GM18909 (cell line): ENCODE results near the gene NFU1.

Source experiments
- ATAC-seq: cut with Tn5 transposase; IDR thresholded peaks from one replicate; pipeline ENCODE4 v1.9.1; 2021; ENCODE audit warnings: mild to moderate bottlenecking; ENCODE audit not compliant: unreplicated experiment, poor library complexity

Gene NFU1

DNA sequence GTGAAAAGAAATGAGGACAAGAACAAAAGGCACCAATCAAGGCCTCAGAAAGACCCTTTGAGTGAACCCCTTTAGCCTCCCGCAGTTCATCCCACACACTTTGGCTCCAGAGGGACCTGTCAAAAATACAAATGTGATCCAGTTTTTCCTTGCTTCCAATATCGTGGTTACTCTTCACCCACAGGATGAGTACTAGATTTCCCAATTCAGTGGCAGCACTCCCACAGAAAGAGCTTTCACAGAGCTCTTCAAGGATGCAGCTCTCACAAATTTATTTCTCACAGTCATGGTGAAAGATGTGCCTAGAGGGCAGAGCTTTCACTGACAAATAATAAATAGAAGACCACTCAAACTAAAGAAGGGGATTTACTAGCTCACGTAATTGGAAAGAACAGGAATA is 47.2 kb downstream of the NFU1 start:
- ATAC-seq = no peak

DNA sequence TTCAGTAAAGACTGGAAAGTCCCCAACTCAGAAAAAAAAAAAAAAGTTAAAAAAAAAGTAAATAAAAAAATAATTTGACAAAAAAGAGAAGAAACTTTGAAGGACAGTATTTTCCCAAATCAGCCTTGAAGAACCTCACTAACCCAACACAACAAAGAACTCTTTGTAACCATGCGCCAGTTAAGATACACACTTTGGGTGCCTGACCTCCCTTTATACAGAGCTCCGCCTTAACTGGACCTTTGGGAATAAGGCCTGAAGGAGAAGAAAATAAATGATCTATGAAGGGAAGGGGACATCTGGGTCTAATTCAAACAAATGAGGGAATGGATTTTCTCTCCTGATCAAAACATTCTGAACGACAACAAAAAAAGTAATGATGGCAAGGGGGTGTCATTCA is 48.0 kb downstream of the NFU1 start:
- no peak for ATAC-seq

DNA sequence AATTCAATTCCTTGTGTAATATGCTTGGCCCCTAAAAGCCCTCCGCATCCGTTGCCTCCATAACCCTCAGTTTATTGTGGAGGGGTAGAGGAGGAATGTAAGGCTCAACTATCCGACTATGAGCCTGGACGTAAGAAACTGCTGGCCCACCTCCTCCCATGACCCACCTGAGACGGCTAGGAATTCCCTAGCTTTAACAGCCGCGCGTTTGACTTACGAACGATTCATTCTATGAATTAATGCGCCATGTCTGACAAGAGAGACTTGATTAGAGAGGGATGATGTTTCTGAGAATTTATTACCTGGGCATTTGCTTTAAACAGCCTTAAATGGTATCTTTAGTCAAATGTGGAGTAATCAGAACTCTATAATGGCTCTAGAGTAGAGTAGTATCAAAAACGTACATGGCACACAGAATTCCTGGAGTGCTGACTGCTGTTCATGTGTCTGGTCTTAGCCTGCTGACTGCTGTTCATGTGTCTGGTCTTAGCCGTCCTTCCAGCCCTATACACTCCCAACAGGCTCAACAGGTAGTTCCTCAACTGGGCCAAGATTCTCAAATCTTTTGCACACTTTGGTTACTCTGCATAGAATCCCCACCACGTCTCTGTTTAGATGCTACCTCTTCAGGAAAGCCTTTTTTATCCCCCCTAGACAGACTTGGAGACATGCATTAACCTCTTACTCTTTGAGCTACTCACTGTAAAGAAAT is 49.3 kb downstream of the NFU1 start:
- no peak for ATAC-seq

DNA sequence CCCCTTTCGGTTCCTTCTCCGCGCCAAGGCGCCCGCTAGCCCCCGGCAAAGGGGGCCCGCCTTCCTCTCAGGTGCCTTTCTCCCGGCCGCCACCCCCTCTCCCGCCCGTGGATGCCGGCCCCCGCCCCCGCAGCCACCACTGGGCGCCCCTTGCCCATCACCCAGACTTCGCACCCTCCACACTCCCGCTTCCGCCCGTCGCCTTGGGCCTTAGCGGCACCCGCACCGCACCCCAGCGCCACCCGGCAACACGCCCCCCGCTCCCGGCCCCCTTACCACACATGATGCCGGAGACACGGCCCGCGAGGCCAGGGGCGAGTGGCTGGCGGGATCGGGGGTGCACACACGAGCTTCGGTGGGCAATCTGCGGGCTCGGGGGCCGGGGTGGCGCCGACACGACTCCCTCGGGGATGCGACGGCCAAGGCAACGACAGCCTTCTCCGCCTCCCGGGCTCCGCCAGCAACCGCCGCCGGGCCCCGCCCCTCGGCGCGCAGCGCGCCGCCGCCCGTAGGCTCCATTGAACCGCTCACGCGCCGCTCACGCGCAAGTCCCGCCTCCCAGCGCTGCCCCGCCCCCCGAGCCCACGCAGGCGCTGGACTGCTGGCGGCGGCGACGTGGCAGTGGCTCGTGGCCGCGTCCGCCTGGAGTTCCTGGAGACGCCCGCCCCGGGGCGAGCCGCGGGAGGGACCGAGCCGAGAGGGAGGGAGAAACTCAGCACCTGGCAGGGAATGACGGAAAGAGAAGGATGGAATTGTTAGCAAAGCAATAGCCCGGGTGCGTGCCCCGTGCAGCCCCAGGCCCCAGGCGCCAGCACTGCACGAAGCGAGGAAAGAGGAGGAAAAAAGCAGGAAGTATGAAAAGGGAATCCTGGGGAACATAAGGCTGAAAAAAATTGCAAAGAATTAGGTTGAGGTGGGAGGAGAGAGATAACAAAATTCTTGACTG is 50.2 kb downstream of the NFU1 start, which contains the start of gene GFPT1:
Gene GFPT1 (minus strand): TSS at position 439 of the 946 bp plus-strand sequence. CDS start 156 bp downstream, at position 283.
- ATAC-seq = peak; percentile 84

- ATAC-seq = peak; percentile 32
These were observed 50.9 kb downstream of the NFU1 start for GRCh38 chr2:69386360-69386759.

GRCh38 chr2:69385443-69386151 is 51.6 kb downstream of the NFU1 start:
- no peak for ATAC-seq

- no peak for ATAC-seq
These were observed 52.6 kb downstream of the NFU1 start for GRCh38 chr2:69384618-69385081.

GRCh38 chr2:69383176-69383812 is 53.9 kb downstream of the NFU1 start:
- no peak for ATAC-seq

DNA sequence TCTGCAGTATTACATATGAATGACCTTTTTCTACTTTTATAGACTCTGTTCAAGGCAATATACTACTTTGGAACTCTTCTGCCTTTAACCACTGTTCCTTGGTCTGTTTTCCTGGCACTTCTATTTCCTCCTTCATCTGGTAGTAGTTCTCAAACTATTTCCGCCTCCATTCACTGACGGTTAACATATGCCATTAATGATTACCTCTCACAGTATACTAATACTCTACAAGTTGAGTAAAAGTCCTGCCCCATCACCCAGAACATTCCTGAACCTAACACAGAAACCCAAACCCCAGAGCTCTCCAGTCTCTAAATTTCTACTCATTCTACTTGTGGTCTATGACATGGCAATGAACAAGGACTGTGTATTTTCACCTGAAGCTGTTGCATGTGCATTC is 54.7 kb downstream of the NFU1 start:
- ATAC-seq = no peak

GRCh38 chr2:69381337-69381737 is 55.9 kb downstream of the NFU1 start:
- no peak for ATAC-seq

DNA sequence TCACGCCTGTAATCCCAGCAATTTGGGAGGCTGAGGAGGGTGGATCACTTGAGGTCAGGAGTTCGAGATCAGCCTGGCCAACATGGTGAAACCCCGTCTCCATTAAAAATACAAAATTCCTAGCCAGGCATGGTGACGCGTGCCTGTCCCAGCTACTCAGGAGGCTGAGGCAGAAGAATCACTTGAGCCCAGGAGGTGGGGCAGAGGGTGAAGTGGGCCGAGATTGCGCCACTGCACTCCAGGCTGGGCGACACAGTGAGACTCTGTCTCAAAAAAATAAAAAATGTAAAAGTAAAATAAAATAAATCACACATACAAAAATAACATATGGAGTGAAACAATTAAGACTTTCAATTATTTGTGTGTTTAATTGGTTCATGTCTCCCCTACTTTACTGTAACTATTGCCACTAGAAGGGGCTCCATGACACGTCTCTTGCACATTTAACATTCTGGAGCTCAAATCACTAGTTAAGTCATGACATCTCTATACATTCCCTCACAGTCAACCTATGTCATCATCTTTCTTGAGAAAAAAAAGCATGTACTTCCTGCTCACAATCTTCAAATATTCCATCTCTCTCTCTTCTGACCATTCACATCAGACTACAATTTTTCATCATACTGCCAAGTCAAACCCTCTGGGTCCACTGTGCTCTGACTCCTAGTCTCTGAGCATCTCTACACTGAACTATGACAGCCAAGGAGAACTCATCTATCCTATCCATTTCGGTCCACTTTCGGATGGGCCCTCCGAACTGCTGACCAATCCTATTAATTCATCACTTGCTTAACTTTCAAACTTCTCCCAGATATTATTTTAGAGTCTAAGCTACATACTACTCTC is 56.9 kb downstream of the NFU1 start:
- no peak for ATAC-seq

DNA sequence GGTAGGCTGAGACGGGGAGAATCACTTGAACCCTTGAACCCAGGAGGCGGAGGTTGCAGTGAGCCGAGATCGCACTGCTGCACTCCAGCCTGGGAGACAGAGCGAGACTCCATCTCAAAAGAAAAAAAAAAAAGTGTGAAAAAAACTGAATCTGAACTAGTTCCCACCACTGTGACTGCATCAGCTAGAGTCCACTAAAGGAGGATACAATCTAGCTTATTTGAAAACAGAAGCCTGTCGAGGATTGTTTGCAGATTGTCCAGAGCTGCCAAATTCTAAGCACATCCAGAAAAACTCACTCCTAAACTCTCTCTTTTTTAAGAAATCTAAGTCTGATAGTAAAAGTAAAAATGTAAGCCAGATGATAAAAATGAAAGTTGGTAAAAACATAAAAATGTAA is 60.8 kb downstream of the NFU1 start:
- ATAC-seq = no peak

DNA sequence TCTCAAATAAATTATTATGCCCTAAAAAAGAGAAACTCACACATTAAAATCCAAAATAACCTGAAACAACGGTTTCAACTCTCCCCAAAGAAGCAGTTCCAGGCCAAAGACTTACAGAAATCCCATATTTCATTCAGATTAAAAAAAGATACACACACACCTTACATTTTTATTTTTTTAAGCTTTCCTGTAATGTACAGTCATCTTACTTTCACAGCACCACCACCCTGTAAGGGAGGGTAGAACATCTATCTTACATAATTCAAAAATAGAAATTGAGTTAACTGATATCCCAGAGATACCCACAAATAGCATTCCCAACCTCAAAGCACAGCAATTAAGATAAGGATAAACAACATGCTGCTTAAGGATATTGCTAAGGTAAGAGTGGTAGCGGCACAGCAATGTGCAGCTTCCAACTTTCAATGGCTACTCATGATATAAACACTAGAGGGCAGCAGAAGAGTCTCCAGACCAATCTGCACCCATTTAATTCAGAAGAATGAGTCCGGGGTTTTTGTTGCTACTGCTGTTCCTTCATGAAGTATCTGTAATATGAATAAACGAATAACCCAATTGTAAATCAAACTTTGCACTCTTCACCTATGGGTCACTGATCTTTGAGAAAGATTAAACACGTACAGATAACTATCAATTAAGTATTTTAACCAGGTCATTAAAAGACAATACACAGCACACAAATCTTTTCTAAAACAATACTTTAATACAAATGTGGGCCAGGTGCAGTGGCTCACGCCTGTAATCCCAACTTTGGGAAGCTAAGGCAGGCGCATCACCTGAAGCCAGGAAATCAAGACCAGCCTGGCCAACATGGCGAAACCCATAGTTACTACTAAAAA is 61.5 kb downstream of the NFU1 start:
- no peak for ATAC-seq

- ATAC-seq = no peak
These were observed 64.5 kb downstream of the NFU1 start for GRCh38 chr2:69372767-69373166.

DNA sequence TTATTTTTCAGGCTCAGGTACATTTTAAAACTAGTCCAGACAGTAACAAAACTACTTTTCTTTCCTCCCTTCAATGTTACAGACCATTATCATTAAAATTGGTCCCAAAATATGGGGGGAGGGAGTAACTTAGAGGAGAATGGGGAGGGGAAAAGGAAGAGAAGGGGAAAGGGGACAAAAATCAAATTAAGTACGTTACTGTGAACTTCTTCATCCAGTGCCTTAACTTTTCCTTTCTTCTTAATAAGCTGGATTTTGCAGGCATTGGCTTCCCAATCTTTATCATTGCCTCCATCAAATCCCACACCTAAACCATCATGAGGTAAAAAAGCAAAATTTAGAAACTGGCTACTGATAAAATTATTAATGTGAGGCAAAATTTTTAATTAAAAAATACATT is 67.4 kb downstream of the NFU1 start:
- ATAC-seq = no peak

DNA sequence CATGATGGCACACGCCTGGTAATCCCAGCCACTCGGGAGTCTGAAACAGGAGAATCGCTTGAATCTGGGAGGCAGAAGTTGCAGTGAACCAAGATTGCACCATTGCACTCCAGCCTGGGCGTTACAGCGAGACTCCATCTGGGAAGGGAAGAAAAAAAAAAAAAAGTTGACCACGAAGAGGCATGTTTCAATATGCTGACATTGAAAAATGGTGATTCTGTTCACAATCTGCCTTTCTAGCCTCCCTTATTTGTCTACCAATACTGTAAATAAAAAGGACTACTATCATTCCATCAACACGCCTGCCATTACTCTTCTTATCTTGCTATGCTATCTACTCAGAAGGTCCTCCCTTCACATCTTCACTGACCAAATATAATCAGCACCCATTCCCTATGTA is 68.6 kb downstream of the NFU1 start:
- ATAC-seq = no peak

DNA sequence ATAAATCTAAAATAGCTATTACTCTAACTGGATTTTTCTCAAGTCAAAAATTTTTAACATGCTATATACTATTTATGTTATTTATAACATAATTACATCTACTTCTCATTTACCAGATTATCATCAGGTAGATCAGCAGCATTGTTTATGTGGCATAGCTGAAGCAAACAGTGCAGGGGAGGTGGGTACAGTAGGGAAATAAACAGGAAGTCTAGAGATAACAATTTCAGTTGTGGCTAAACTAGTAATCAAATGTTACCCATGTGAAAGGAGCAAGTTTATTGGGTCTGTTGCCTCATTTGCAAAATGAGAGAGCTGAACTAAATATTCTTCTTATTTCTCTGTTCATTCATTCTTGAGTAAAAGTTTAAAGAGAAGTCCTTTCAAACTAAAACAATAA is 77.9 kb downstream of the NFU1 start:
- ATAC-seq = no peak

DNA sequence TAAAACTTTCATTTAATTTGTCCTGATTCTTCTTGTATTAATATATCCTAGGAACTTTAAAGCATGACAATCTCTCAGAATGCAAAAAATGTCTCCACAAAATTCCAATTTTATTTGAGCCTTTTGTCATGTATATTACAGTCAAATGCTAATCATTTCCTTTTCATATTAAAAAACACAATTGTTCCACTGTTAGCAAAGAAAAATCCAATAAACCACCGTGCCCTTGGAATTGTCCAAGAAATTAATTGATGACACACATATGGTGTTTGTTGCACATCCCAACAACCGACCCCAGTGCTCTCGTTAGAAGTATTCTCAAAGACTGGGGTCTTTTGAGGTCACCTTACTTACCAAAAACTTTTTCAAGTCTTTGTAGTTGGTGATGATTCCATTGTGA is 78.3 kb downstream of the NFU1 start:
- no peak for ATAC-seq
